Measurements from ENCODE around the gene TSHZ1. TPM values are rescaled to one million over a fixed set of nuclear protein-coding genes. Genes with fewer than 3 reads are reported as not detected.
A peak's percentile ranks its signal among the peaks of the same experiment; 100 is the strongest.

Gene TSHZ1
- total RNA-seq, 2 experiments from 2014 or later, result 12.7 to 13.9 TPM

- CTCF ChIA-PET, result no interaction called here
- H3K4me3 Mint-ChIP-seq, result no peak overlapping the region
- H3K9me3 Mint-ChIP-seq, result no peaks in the 10 kb centered on the region
- DNase-seq, result no peak
- H3K36me3 Mint-ChIP-seq, result peaks cover 4% of the 10 kb centered on the region
- H3K4me1 Mint-ChIP-seq (ENCODE audit: low read depth), result peaks cover 40% of the 10 kb centered on the region
- intact Hi-C loops (cut with micrococcal nuclease), result loop anchor here (5.0 kb wide), 1 partner anchor 50 kb away; the partner anchor contains the start of gene TSHZ1
- peak overlapping the region; percentile 25 for H3K27ac Mint-ChIP-seq
- POLR2A ChIA-PET, result no interaction called here
- H3K27me3 Mint-ChIP-seq, result no peaks in the 10 kb centered on the region
These were observed 51.9 kb downstream of the TSHZ1 start for GRCh38 chr18:75262511-75262910.

- Mint-ChIP-seq H3K27ac (no peak overlapping the region), H3K4me1 (ENCODE audit: low read depth) (peaks cover 47% of the 10 kb centered on the region), H3K27me3 (no peaks in the 10 kb centered on the region), H3K4me3 (no peak overlapping the region), H3K36me3 (peaks cover 4% of the 10 kb centered on the region), H3K9me3 (no peaks in the 10 kb centered on the region)
- DNase-seq, result no peak
- intact Hi-C loops (cut with micrococcal nuclease), result loop anchor here (5.0 kb wide), 1 partner anchor 52 kb away; the partner anchor contains the start of gene TSHZ1
- ChIA-PET CTCF (no interaction called here), POLR2A (no interaction called here)
These were observed 53.6 kb downstream of the TSHZ1 start for GRCh38 chr18:75264195-75264594.

GRCh38 chr18:75264926-75265597 is 54.5 kb downstream of the TSHZ1 start:
- Mint-ChIP-seq H3K4me1 (ENCODE audit: low read depth) (peaks cover 47% of the 10 kb centered on the region), H3K9me3 (no peaks in the 10 kb centered on the region), H3K27ac (no peak overlapping the region), H3K36me3 (peaks cover 4% of the 10 kb centered on the region), H3K27me3 (no peaks in the 10 kb centered on the region), H3K4me3 (no peak overlapping the region)
- no peak for DNase-seq
- intact Hi-C loops (cut with micrococcal nuclease), result loop anchor here (5.0 kb wide), 1 partner anchor 53 kb away; the partner anchor contains the start of gene TSHZ1
- ChIA-PET CTCF (no interaction called here), POLR2A (no interaction called here)

- no peak overlapping the region for H3K27ac Mint-ChIP-seq
- peaks cover 4% of the 10 kb centered on the region for H3K36me3 Mint-ChIP-seq
- no peaks in the 10 kb centered on the region for H3K9me3 Mint-ChIP-seq
- CTCF ChIA-PET, result interaction anchor here (0.6 kb wide), 1 partner anchor 924 kb away, joined by 4 read pairs; no protein-coding TSS in a partner anchor
- intact Hi-C loops (cut with micrococcal nuclease), result no loop called here
- POLR2A ChIA-PET, result no interaction called here
- no peaks in the 10 kb centered on the region for H3K27me3 Mint-ChIP-seq
- no peak overlapping the region for H3K4me3 Mint-ChIP-seq
- H3K4me1 Mint-ChIP-seq (ENCODE audit: low read depth), result peaks cover 43% of the 10 kb centered on the region
- no peak for DNase-seq
These were observed 55.3 kb downstream of the TSHZ1 start for GRCh38 chr18:75265872-75266271.

- no peak for DNase-seq
- Mint-ChIP-seq H3K27ac (no peak overlapping the region), H3K4me1 (ENCODE audit: low read depth) (peaks cover 35% of the 10 kb centered on the region), H3K4me3 (no peak overlapping the region), H3K9me3 (no peaks in the 10 kb centered on the region), H3K36me3 (no peaks in the 10 kb centered on the region), H3K27me3 (no peaks in the 10 kb centered on the region)
- ChIA-PET POLR2A (no interaction called here), CTCF (no interaction called here)
- intact Hi-C loops (cut with micrococcal nuclease), result no loop called here
These were observed 57.2 kb downstream of the TSHZ1 start for GRCh38 chr18:75267643-75268363.

- POLR2A ChIA-PET, result no interaction called here
- Mint-ChIP-seq H3K27ac (no peak overlapping the region), H3K9me3 (no peaks in the 10 kb centered on the region), H3K36me3 (no peaks in the 10 kb centered on the region), H3K27me3 (no peaks in the 10 kb centered on the region), H3K4me1 (ENCODE audit: low read depth) (peaks cover 36% of the 10 kb centered on the region), H3K4me3 (no peak overlapping the region)
- intact Hi-C loops (cut with micrococcal nuclease), result no loop called here
- no peak for DNase-seq
- CTCF ChIA-PET, result no interaction called here
These were observed 57.7 kb downstream of the TSHZ1 start for GRCh38 chr18:75268364-75268646.

GRCh38 chr18:75269124-75269680 is 58.6 kb downstream of the TSHZ1 start:
- Mint-ChIP-seq H3K27me3 (no peaks in the 10 kb centered on the region), H3K9me3 (no peaks in the 10 kb centered on the region), H3K36me3 (no peaks in the 10 kb centered on the region), H3K4me3 (no peak overlapping the region), H3K4me1 (ENCODE audit: low read depth) (peaks cover 40% of the 10 kb centered on the region), H3K27ac (no peak overlapping the region)
- no peak for DNase-seq
- ChIA-PET POLR2A (no interaction called here), CTCF (no interaction called here)
- intact Hi-C loops (cut with micrococcal nuclease), result no loop called here

GRCh38 chr18:75269696-75270095 is 59.1 kb downstream of the TSHZ1 start:
- ChIA-PET POLR2A (no interaction called here), CTCF (no interaction called here)
- H3K36me3 Mint-ChIP-seq, result no peaks in the 10 kb centered on the region
- intact Hi-C loops (cut with micrococcal nuclease), result no loop called here
- H3K27me3 Mint-ChIP-seq, result no peaks in the 10 kb centered on the region
- no peak overlapping the region for H3K4me3 Mint-ChIP-seq
- peaks cover 40% of the 10 kb centered on the region for H3K4me1 Mint-ChIP-seq (ENCODE audit: low read depth)
- no peak overlapping the region for H3K27ac Mint-ChIP-seq
- DNase-seq, result no peak
- no peaks in the 10 kb centered on the region for H3K9me3 Mint-ChIP-seq

- no peaks in the 10 kb centered on the region for H3K27me3 Mint-ChIP-seq
- intact Hi-C loops (cut with micrococcal nuclease), result no loop called here
- ChIA-PET POLR2A (no interaction called here), CTCF (no interaction called here)
- no peak overlapping the region for H3K27ac Mint-ChIP-seq
- no peaks in the 10 kb centered on the region for H3K9me3 Mint-ChIP-seq
- H3K4me3 Mint-ChIP-seq, result no peak overlapping the region
- H3K36me3 Mint-ChIP-seq, result no peaks in the 10 kb centered on the region
- DNase-seq, result no peak
- peaks cover 41% of the 10 kb centered on the region for H3K4me1 Mint-ChIP-seq (ENCODE audit: low read depth)
These were observed 61.4 kb downstream of the TSHZ1 start for GRCh38 chr18:75271952-75272351.

- DNase-seq, result no peak
- no peak overlapping the region for H3K4me3 Mint-ChIP-seq
- no peak overlapping the region for H3K27ac Mint-ChIP-seq
- intact Hi-C loops (cut with micrococcal nuclease), result no loop called here
- POLR2A ChIA-PET, result no interaction called here
- no peaks in the 10 kb centered on the region for H3K9me3 Mint-ChIP-seq
- H3K36me3 Mint-ChIP-seq, result no peaks in the 10 kb centered on the region
- no peaks in the 10 kb centered on the region for H3K27me3 Mint-ChIP-seq
- CTCF ChIA-PET, result no interaction called here
- H3K4me1 Mint-ChIP-seq (ENCODE audit: low read depth), result peaks cover 36% of the 10 kb centered on the region
These were observed 63.2 kb downstream of the TSHZ1 start for GRCh38 chr18:75273817-75274216.

GRCh38 chr18:75275226-75275625 is 64.6 kb downstream of the TSHZ1 start:
- CTCF ChIA-PET, result no interaction called here
- H3K27ac Mint-ChIP-seq, result no peak overlapping the region
- no peaks in the 10 kb centered on the region for H3K27me3 Mint-ChIP-seq
- intact Hi-C loops (cut with micrococcal nuclease), result no loop called here
- H3K4me1 Mint-ChIP-seq (ENCODE audit: low read depth), result peaks cover 39% of the 10 kb centered on the region
- POLR2A ChIA-PET, result no interaction called here
- H3K4me3 Mint-ChIP-seq, result no peak overlapping the region
- no peaks in the 10 kb centered on the region for H3K36me3 Mint-ChIP-seq
- no peak for DNase-seq
- no peaks in the 10 kb centered on the region for H3K9me3 Mint-ChIP-seq

GRCh38 chr18:75276818-75277609 is 66.4 kb downstream of the TSHZ1 start:
- intact Hi-C loops (cut with micrococcal nuclease), result no loop called here
- H3K27me3 Mint-ChIP-seq, result no peaks in the 10 kb centered on the region
- H3K36me3 Mint-ChIP-seq, result no peaks in the 10 kb centered on the region
- DNase-seq, result peak; percentile 32
- POLR2A ChIA-PET, result no interaction called here
- H3K9me3 Mint-ChIP-seq, result no peaks in the 10 kb centered on the region
- H3K4me3 Mint-ChIP-seq, result no peak overlapping the region
- H3K4me1 Mint-ChIP-seq (ENCODE audit: low read depth), result peaks cover 36% of the 10 kb centered on the region
- no peak overlapping the region for H3K27ac Mint-ChIP-seq
- CTCF ChIA-PET, result no interaction called here

Data from activated CD4-positive, alpha-beta memory T cell treated with anti-CD3 and anti-CD28 coated beads for 36 hours (primary cell).